Stimulated activated CD8-positive, alpha-beta memory T cell treated with anti-CD3 and anti-CD28 coated beads, Interleukin-7, amount 100 ng/mL, for 24 hours (primary cell): Measurements from ENCODE around the gene BMERB1.
"Not testable (repeated sequence)": the region's sequence is repeated elsewhere in the genome, so short reads cannot be mapped to it uniquely, and the experiment has no call there.

ENCODE experiments used
- DNase-seq: peaks from one replicate; pipeline ENCODE4 v3.0.0-alpha.2; 2020; ENCODE audit warnings: low read depth

The BMERB1 gene

DNA sequence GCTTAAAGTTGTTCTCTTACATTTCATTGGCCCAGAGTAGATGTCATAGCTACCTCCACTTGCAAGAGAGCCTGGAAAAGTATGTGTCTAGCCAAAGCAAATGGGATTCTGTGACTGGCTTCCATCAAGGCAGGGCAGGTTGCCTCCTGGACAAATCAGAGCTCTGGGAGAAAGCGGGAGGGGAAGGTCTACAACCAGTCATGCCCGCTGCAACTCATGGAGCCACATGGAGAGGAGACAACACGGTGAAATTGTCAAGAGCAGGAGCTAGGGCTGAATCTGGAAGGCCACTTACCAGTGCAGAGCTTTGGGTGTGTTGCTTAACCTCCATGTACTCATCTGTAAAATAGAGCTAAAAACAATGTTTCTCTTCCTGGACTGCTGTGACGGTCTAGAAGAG is 124.8 kb downstream of the BMERB1 start:
- DNase-seq = no peak

DNA sequence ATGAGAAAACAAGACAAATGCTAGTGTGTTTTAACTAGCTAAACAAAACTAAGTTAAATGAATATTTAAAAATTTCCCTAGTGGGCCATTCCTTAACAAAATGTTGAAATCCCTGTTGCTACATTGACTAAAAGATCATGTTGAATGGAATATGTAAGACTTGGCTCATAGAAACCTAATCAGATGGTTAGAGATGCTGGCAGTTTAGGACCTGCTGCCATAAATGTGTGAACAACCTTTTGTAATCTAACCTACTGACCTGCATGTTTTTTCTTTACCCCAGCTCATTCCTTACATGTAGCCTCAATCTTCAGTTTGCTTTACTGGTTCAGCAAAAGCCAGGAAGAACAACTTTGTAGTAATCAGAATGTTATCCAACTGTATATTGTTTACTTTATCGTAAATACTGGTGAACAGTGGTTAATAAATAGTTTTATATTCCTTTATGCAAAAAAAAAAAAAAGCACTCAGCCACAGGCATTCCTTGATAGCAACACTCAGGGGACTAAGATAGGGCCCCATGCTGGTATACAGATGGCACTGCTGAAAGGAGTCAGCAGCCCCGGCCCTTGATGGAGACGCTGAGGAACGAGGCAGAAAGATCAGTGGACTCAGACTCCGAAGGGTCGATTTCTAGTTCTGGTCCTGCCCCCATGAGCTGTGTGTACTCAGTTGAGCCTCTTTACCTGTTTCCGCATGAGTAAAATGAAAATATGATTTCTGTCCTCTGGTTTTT is 130.4 kb downstream of the BMERB1 start:
- no peak for DNase-seq

DNA sequence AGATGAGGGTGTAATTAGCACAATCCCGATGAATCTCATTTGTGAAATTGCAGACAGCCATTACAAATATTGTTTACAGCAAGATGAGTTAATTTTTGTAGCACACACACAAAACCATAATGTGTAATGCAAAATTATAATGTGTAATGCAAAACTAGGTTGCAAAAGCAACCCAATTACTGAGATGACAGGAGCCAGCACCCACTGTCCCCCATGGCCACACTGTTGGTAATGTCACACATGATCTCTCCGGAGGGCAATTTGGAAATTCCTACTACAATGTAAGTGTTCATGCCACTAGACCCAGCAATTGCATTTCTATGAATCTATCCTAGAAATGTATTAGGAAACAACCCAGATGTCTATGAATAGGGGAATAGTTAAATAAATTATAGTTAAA is 131.7 kb downstream of the BMERB1 start:
- no peak for DNase-seq

DNA sequence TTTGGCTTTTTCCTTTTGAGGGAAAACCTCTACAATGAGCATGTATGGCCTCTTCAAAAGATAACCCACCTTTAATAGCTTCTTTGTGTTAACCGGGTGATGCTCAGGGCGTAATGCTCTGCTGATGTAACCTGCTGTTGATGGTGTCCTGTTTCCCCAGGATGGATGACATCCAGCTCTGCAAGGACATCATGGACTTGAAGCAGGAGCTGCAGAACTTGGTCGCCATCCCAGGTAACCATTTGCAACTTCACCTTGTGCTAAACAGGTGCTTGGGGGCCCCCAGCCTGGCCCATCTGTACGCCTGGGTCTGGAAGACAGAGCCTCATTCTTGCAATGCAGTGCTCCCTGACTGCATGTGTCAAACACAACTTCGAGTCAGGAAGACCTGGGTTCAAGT is 133.4 kb downstream of the BMERB1 start:
- no peak for DNase-seq

DNA sequence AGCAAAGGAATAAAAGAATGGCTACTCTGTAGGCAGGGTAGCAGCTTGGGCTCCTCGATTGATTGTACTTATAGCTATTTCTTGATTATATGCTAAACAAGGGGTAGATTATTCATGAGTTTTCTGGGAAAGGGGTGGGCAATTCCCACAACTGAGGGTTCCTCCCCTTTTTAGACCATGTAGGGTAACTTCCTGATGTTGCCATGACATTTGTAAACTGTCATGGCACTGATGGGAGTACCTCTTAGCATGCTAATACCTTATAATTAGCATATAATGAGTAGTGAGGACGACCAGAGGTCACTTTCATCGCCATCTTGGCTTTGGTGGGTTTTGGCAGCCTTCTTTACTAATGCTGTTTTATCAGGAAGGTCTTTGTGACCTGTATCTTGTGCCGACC is 136.3 kb downstream of the BMERB1 start:
- not testable (repeated sequence) for DNase-seq

DNA sequence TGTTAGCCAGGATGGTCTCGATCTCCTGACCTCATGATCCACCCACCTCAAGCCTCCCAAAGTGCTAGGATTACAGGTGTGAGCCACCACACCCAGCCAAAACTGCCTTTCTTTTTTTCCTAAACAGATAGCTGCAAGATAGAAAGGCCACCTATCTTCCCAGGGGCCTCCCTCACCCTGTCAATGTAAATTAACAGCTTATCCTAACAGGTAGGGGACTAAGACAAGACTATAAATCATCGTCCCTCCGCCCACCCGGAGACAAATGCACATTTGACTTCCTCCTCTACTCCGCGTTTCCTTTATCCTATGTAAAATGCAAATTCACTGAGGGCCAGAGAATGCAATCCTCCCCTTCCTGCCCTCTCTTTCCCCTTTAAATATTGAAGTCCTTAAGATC is 137.2 kb downstream of the BMERB1 start:
- no peak for DNase-seq

DNA sequence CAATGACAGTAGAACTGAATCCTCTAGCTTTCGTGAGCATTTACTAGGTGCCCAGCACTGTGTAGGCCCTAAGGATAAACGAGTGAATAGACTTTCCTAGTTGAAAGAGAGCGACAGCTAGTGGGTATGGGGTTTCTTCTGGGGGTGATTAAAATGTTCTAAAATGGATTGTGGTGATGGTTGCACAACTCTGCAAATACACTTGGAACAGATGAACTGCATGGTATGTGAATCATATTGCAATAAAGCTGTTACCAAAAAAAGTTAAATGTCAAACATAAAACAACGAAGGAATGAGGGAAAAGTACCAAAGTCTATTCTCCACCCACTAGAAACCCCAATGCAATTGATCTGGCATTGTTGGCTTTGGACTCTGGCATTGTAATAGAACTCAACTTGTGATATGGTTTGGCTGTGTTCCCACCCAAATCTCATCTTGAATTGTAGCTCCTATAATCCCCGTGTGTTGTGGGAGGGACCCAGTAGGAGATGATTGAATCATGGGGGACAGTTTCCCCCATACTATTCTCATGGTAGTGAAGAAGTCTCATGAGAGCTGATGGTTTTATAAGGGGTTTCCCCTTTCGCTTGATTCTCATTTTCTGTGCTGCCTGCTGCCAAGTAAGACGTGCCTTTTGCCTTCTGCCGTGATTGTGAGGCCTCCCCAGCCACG is 138.1 kb downstream of the BMERB1 start:
- DNase-seq = no peak

DNA sequence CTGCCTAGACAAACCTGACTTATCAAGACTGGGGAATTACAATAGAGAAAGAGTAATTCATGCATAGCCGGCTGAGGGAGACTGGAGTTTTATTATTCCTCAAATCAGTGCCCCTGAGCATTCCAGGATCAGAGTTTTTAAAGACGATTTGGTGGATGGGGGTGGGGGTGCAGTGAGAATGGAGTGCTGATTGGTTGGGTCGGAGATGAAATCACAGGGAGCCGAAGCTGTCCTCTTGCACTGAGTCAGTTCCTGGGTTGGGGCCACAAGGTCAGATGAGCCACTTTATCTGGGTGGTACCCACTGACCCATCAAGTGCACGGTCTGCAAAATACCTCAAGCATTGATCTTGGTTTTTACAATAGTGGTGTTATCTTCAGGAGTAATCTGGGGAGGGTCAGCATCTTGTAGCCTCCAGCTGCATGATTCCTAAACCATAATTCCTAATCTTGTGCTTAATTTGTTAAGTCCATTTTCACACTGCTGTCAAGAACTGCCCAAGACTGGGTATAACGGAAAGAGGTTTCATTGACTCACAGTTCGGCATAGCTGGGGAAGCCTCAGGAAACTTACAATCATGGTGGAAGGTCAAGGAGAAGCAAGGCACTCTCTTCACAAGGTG is 139.0 kb downstream of the BMERB1 start:
- no peak for DNase-seq

DNA sequence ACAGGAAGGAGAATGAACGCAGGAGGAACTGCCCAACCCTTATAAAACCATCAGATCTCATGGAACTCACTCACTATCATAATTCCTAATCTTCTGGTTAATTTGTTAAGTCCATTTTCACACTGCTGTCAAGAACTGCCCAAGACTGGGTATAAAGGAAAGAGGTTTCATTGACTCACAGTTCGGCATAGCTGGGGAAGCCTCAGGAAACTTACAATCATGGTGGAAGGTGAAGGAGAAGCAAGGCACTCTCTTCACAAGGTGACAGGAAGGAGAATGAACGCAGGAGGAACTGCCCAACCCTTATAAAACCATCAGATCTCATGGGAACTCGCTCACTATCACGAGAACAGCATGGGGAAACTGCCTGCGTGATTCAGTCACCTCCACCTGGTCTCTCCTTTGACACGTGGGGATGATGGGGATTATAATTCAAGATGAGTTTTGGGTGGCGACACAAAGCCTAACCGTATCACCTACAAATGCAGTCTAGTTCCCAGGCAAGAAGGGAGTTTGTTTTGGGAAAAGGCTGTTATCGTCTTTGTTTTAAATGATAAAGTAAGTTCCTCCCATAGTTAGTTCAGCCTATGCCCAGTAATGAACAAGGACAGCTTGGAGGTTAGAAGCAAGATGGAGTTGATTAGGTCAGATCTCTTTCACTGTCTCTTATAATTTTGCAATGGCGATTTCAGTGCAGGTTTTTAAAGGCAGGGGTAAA is 139.7 kb downstream of the BMERB1 start:
- not testable (repeated sequence) for DNase-seq

DNA sequence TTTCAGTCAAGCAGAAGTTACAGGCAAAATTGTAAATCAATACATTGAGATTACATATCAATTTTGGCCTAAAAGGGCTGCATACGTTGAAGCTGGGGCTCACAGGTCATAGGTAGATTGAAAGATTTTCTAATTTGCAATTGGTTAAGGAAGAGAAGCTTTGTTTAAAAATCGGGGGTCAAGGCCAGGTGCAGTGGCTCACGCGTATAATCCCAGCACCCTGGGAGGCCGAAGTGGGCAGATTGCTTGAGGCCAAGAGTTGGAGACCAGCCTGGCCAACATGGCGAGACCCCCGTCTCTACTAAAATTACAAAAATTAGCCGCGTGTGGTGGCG is 140.2 kb downstream of the BMERB1 start:
- DNase-seq = no peak

DNA sequence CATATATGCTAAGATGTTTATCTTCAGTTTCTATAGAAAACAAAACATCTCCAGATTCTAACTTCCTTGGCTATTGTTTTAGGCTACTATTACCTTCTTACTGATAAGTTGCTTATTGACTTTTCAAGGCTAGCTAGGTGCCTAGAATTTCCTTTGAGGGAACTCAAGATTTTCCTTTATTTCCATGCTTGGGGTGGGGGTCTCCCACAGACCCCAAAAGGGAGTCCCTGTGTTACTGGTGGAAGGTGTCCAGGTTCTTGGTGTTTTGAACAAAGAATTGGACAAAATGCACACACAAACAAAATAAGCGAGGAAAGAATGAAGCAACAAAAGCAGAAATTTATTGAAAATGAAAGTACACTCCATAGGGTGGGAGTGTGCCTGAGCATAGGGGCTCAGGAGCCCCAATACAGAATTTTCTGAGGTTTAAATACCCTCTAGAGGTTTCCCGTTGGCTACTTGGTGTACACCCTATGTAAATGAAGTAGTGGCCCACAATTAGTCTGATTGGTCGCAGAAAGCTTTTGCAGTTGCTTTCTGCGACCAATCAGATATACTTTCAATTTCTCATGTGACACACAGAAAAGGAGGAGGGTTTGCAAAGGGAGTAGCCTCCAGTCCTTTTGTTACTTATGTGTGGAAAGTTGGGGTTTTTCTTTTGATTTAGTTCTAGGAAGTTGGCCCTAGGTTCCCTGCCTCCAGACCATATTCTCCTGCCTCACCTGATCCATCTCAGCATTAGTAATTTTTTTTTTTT is 141.1 kb downstream of the BMERB1 start:
- DNase-seq = no peak

DNA sequence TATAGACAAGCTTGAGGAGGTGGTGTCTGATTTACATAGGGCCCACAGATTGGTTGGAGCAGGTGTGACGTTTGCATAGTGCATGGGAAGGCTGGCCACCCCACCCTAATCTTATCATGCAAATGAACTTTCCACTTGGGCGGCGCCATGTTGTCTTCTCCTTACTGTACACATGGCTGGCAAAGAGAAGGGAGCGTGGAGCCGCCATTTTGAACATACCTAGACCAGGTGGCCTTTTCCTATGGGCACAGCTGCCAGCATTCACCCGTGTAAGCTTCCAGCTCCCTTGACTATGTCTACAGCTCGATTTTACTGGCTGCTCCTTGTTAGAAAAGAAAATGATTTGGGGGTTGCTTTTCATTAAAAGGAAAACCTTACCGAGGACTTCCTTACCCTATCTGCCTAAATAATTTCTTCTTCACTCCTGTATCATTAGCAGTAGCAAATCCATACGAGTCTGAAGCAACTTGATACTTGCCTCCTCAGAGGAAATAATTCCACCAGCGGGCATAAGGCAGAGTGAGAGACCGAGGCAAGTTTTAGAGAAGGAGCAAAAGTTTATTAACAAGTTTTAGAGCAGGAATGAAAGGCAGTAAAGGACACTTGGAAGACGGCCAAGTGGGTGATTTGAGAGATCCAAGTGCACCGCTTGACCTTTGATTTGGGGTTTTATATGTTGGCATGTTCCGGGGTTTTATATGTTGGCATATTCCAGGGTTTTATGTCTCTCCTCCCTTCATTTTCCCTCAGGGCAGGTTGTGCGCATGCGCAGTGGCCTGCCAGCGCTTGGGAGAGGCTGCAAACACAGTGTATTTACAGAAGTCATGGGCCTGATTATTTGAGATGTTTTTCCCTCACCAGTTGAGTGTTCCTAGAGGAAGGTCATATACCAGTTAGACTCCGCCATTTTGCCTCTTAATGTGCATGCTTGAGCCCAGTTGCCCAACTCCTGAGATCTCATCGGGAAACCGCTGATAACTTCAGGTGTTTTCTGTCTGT is 142.9 kb downstream of the BMERB1 start:
- DNase-seq = no peak

DNA sequence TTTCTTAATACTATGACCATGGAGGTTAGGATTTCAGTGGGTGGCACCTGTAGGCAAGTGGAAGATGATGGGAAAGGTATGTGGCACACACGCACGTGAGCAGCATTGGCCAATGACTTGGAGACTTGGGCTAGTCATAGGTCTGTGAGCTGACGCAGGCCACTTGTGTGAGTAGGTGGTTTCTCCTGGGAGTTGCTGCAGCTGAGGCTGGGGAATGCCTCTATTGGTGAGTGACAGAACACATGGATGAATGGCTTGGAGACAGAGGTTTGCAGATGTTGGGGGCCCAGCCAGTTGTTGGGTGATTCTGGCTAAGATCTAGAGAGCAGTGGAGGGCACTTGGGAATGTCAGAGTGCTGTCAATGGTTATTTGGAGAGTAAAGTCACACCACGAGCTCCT is 144.4 kb downstream of the BMERB1 start:
- DNase-seq = no peak

DNA sequence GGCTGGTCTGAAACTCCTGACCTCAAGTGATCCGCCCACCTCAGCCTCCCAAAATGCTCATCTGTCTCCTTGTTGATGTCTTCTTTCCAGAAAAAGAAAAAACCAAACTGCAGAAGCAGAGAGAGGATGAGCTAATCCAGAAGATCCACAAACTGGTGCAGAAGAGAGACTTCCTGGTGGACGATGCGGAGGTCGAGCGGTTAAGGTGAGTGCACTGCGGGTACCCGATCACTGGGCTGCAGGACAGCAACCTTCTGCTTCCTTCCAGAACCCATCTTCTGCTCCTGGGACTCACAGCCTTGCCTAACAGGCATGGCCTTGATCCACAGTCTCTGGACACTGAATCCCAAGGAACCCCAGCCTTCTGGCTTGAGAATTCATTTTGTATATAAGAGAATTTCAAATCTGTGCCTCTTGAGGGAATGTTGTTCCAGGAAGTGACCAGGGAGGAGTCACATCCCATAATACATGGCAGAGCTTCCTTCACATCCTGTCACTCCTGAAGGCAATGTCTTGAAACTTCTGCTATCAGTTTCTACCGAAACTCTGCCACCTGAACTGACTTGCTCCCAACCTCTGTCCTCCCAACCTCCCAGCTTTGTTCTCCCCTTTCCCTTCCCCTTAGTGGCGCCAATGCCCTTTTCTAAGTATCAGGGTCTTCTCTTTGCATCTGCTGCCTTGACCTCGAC is 146.9 kb downstream of the BMERB1 start:
- DNase-seq = no peak

DNA sequence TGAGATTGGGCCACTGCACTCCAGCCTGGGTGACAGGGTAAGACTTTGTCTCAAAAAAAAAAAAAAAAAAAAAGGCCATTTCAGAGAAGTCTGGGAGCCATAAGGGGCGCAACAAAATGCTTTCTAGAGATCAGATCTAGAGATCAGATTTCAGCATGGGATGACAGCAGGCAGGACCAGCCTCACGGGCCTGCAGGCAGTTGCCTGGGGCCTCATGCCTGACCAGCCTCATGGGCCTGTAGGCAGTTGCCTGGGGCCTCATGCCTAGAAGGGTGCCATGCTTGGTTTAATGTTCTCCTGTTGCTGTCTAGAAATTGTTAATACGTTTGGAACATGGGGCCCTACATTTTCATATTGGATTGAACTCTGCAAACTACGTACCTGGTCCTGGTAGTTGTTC is 149.1 kb downstream of the BMERB1 start:
- DNase-seq = no peak

DNA sequence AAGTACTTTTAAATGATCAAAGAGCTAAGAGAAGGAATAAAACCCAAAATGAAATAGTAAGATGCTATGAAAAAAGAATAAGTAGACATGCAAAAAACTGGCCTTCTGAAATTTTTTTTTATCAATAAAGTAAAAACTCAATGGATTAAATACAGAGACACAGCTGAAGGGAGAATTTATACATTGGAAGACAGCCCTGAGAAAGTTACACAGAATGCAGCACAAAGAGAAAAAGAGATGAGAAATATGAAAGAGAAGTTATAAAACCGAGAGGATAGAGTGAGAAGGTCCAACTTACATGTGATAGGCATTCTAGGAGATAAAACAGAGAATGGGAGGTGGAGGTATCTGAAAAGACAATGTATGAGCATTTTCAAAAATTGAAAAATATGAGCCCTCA is 151.6 kb downstream of the BMERB1 start:
- DNase-seq = no peak

DNA sequence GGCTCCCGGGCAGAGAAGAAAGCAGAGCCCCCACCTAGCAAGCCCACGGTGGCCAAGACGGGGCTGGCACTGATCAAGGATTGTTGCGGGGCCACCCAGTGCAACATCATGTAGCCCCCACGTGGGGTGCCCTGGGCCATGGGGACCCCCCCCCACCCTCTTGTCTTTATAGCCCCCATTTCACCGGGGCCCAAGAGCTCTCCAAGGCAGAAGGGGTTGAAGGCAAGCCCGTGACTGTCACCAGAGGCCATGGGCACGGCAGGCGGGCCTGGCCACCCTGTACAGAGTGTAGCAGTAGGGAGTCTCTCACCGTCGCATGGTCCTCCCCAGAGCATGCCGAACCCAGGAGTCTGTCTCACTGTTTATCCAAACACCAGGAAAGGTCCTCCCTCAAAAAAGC is 152.3 kb downstream of the BMERB1 start:
- no peak for DNase-seq

DNA sequence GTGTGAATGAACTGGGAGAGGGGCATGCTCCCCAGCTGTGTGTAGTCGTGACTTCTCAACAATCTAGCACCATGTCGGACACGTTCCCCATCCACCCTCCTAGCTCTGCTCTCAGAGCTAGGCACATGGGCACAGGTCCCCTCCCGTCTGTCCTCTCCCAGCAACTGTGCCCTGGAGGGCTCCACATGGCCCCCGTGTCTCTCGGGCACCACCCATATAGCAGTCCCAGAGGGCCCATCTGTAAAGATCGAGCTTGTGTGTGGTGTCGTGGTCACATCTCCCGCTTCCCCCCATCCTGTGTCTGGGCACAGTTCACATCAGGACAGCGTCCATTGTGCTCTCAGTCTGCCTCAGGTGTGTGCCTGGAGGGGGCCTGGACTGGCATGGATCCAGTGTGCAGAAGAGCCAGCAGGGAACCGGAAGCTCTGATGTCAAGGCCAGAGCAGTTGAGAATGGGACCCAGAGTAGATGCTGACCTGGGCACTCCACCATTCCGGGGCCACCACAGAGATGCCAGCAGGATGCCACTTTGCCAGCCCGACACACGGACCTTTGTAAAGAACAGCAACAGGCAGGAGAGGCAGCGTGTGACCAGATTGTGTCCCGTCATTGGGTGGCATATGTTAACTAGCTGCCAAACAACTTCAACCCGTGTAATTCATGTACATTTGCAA is 152.9 kb downstream of the BMERB1 start:
- no peak for DNase-seq

DNA sequence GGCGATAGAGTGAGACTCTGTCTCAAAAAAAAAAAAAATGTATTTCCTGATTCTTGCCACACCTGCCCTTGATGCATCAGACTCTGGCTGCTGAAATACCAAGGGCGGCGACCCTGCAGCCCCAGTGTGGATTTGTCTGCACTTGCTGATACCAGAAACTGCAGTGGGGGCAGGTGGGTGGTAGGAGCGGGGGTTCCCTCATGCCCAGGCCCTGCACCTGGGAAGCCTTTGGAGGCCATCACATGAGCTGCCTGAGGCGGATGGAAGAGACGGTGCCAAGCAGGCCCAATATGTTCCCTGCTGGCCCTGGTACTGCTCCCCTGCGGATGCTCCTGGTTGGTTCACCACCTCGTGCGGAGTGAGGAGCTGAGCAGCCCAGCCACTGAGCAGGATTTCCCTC is 157.9 kb downstream of the BMERB1 start:
- DNase-seq = no peak

DNA sequence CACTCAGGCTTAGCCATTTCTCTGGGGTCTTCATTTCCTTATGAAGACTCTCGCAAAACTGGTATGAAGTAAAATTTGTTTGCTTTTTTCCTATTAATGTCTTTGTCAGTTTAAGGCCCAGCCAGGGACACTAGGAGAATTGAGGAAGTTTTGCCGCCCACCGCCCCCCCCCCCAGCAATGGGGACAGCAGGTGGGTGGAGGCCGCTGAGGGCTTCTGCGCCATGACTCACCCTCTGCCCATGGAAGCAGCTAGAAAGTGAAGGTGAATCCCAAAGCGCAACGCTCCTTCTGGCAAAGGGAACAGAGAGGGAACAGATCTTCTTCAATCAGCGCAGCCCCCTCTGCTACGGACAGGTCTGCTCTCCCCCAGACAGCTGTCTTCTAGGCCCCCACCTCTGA is 158.8 kb downstream of the BMERB1 start:
- DNase-seq = no peak
